ENCODE data around the gene KPRP.

KPRP gene

GRCh38 chr1:152776361-152776760 lies 18.5 kb downstream of the KPRP start:
- DNase-seq, result no peak

GRCh38 chr1:152777510-152778137 lies 19.8 kb downstream of the KPRP start:
- DNase-seq, result no peak

GRCh38 chr1:152783095-152783494 lies 25.3 kb downstream of the KPRP start:
- DNase-seq, result no peak

GRCh38 chr1:152786077-152786476 lies 28.3 kb downstream of the KPRP start, which contains the start of gene LCE1E:
Gene LCE1E, plus strand, starts transcription at chr1:152786257. Its CDS starts 1,043 bp downstream, at chr1:152787300.
- no peak for DNase-seq

GRCh38 chr1:152795686-152796085 lies 37.9 kb downstream of the KPRP start:
- no peak for DNase-seq

- DNase-seq, result no peak
Measured at GRCh38 chr1:152796421-152796820, 38.6 kb downstream of the KPRP start, which contains the start of gene LCE1D. Gene LCE1D, plus strand, starts transcription at chr1:152796721. Its CDS starts 1,074 bp downstream, at chr1:152797795.

GRCh38 chr1:152801333-152801732 lies 43.5 kb downstream of the KPRP start:
- no peak for DNase-seq

GRCh38 chr1:152806576-152806975 lies 48.8 kb downstream of the KPRP start, which contains the start of gene LCE1C:
Gene LCE1C, minus strand, starts transcription at chr1:152806651. Its CDS starts 1,173 bp downstream, at chr1:152805478.
- DNase-seq, result no peak

- DNase-seq, result no peak
Measured at GRCh38 chr1:152811050-152811449, 53.2 kb downstream of the KPRP start.

All from fibroblast of skin of scalp (primary cell).